ENCODE measurements around the gene N4BP3.

DNA sequence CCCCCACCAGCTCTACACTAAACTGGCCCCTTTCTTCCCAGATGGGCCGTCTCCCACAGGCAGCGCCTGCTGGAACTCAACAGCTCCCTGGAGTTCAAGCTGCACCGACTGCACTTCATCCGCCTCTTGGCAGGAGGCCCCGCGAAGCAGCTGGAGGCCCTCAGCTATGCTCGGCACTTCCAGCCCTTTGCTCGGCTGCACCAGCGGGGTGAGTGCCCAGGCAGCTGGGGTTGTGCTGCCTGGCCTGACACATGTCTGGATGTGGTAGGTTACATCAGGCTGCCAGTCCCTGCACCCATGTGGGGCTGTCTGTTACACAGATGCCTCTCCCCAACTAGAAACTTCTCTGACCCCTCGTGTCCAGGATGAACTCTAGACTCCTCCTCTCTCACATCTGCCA, 30.6 kb downstream of the N4BP3 start:
- TF ChIP-seq CTCF (IDR thresholded peaks at IDR 0.05) = no peak
- TF ChIP-seq, protein P1, sequence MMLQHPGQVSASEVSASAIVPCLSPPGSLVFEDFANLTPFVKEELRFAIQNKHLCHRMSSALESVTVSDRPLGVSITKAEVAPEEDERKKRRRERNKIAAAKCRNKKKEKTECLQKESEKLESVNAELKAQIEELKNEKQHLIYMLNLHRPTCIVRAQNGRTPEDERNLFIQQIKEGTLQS (CRISPR knock-in tag; conservative IDR thresholded peaks at IDR 0.05) = no peak
- TF ChIP-seq, protein P2, sequence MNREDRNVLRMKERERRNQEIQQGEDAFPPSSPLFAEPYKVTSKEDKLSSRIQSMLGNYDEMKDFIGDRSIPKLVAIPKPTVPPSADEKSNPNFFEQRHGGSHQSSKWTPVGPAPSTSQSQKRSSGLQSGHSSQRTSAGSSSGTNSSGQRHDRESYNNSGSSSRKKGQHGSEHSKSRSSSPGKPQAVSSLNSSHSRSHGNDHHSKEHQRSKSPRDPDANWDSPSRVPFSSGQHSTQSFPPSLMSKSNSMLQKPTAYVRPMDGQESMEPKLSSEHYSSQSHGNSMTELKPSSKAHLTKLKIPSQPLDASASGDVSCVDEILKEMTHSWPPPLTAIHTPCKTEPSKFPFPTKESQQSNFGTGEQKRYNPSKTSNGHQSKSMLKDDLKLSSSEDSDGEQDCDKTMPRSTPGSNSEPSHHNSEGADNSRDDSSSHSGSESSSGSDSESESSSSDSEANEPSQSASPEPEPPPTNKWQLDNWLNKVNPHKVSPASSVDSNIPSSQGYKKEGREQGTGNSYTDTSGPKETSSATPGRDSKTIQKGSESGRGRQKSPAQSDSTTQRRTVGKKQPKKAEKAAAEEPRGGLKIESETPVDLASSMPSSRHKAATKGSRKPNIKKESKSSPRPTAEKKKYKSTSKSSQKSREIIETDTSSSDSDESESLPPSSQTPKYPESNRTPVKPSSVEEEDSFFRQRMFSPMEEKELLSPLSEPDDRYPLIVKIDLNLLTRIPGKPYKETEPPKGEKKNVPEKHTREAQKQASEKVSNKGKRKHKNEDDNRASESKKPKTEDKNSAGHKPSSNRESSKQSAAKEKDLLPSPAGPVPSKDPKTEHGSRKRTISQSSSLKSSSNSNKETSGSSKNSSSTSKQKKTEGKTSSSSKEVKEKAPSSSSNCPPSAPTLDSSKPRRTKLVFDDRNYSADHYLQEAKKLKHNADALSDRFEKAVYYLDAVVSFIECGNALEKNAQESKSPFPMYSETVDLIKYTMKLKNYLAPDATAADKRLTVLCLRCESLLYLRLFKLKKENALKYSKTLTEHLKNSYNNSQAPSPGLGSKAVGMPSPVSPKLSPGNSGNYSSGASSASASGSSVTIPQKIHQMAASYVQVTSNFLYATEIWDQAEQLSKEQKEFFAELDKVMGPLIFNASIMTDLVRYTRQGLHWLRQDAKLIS (CRISPR knock-in tag; IDR thresholded peaks at IDR 0.05; ENCODE audit: borderline replicate concordance) = no peak
- TF ChIP-seq, protein P3, sequence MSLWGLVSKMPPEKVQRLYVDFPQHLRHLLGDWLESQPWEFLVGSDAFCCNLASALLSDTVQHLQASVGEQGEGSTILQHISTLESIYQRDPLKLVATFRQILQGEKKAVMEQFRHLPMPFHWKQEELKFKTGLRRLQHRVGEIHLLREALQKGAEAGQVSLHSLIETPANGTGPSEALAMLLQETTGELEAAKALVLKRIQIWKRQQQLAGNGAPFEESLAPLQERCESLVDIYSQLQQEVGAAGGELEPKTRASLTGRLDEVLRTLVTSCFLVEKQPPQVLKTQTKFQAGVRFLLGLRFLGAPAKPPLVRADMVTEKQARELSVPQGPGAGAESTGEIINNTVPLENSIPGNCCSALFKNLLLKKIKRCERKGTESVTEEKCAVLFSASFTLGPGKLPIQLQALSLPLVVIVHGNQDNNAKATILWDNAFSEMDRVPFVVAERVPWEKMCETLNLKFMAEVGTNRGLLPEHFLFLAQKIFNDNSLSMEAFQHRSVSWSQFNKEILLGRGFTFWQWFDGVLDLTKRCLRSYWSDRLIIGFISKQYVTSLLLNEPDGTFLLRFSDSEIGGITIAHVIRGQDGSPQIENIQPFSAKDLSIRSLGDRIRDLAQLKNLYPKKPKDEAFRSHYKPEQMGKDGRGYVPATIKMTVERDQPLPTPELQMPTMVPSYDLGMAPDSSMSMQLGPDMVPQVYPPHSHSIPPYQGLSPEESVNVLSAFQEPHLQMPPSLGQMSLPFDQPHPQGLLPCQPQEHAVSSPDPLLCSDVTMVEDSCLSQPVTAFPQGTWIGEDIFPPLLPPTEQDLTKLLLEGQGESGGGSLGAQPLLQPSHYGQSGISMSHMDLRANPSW (CRISPR knock-in tag; conservative IDR thresholded peaks at IDR 0.05; ENCODE audit: low read depth) = no peak
- no peak for TF ChIP-seq ELF4 (CRISPR knock-in tag; IDR thresholded peaks at IDR 0.05; ENCODE audit: low read depth)
- TF ChIP-seq, protein P4, sequence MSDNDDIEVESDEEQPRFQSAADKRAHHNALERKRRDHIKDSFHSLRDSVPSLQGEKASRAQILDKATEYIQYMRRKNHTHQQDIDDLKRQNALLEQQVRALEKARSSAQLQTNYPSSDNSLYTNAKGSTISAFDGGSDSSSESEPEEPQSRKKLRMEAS (CRISPR knock-in tag; IDR thresholded peaks at IDR 0.05) = no peak
- TF ChIP-seq SP1 (CRISPR knock-in tag; conservative IDR thresholded peaks at IDR 0.05) = no peak

Data from WTC11 (cell line).